Stimulated activated CD8-positive, alpha-beta memory T cell treated with anti-CD3 and anti-CD28 coated beads, Interleukin-4, amount 100 ng/mL, for 4 hours (primary cell): ENCODE measurements around the gene GPHN.
"Not testable (repeated sequence)": the region's sequence is repeated elsewhere in the genome, so short reads cannot be mapped to it uniquely, and the experiment has no call there.

Experiments
- DNase-seq, 2 donors: peaks; one replicate each; pipeline ENCODE4 v3.0.0-alpha.2; 2020; ENCODE audit warnings: low read depth in 2 of 2, low spot score in 1 of 2

GPHN gene

DNA sequence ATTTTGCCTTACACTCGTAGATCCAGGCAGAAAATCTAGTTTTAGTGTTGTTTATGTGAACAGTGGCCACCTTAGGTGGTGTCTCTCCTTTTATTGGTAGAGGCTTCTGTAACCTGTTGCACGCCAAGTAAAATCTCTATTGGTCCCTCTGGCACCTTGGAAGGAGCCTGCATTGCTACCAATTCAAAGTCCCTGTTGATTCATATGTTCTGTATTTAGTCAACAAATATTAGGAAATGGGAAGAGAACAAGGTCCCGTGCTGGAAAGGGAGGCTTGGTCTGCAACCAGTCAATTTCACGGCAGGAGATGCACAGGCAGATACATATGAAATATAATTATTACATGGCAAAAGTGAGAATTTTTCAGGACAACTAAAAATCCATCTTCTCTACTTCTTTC lies 6.4 kb upstream of the GPHN start:
- DNase-seq: no peak

DNA sequence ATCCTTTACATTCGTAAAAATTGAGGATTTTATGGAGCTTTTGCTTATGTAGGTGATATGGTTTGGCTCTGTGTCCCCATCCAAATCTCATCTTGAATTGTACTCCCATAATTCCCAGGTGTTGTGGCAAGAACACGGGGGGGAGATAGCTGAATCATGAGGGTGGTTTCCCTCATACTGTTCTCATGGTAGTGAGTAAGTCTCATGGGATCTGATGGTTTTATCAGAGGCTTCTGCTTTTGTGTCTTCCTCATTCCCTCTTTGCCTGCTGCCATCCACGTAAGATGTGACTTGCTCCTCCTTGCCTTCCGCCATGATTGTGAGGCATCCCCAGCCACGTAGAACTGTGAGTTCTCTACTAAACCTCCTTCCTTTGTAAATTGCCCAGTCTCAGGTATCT lies 5.1 kb upstream of the GPHN start:
- DNase-seq: not testable (repeated sequence)

DNA sequence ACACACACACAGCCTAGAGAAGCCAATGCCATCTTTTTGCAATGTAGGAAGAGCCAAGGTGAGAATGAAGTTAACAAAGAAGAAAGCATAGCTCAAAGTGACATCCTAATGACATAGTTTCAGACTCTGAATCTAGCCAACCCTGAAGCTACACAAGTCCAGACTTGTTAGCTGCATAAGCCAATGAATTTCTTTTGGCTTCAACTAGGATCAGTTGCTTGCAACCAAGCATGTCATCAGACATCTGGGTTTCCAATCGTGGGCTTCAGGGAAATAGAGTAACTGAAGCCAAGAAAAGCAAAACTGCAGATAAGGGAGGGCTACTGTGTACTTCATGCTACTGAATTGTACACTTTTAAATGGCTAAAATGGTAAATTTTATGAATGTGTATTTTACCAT lies 4.4 kb upstream of the GPHN start:
- no peak for DNase-seq

DNA sequence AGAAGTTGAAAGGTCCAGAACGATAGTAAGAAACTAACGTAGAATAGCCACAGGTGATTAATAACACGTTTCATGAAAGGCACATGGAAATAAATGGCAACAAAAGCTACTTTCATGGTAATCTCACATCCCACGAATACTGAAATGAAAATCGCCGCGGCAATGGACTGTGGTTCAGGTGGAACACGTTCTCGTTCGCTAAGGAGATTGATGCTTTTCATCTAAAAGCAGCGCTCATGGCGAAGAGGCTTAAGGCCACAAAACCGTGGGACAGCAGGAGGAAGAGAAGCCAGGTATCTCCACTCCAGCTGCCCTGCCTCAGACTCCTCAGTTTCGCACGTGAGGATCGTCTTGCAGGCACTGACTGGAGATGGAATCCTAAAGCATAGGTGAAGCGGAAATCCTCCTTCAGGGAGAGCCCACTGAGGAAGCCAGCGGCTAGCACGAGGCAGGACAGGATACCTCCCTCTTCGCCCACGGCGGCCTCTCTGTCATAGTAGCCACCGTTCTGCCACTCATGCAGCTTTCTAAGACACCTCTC lies 696 bp upstream of the GPHN start:
- no peak for DNase-seq

DNA sequence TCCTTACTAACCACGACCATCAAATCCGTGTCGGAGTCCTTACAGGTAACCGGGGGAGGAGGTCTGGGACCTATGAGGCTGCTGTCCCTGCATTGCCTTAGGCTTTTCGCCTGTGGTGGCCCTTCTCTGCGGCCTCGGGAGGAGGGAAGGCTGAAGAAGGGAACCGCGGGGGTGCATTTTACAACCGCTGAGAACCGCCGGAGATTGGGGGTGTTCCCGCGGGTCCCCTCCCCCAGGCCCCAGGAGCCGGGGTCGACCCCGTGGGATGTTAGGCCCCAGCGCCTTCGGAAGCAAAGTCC lies 549 bp downstream of the GPHN start:
- DNase-seq: no peak

DNA sequence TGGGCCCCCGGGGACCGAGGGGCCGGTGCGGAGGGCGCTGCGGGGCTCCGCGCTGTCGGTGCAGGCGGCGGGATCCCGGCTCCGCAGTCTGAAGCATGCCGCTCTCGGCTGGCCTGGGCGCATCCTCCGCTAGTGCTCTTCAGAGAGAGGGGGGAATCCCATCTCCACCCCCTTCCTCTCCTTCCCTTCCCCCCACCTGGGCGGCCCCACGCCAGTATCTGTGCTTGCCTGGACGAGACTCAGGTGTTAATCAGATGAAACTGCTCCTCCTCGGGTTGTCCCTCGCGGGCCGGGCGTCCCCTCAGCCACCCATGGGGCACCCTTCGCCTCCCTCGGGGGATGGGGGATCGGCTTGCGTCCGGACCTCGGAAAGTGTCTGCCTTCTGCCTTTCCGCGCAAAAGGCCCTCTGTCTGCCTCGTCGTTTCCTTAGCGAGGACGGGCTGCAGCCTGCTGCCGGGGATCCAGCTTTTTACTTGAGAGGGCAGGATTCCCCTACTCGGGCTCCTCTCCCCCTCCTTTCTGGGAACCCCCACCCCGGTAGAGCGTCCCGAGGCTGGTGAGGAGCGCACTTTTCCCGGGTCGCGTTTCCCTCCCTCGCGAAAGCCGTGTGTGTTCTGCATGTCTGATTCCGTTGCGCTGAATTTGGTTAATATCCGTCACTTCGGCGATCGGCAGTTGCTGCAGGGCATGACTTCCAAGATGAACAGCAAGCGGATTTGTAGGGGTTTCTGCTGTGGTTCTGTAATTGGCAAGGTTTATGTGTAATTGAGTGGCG lies 1.1 kb downstream of the GPHN start:
- peak in 1 of 2 donors; percentile 10 for DNase-seq

DNA sequence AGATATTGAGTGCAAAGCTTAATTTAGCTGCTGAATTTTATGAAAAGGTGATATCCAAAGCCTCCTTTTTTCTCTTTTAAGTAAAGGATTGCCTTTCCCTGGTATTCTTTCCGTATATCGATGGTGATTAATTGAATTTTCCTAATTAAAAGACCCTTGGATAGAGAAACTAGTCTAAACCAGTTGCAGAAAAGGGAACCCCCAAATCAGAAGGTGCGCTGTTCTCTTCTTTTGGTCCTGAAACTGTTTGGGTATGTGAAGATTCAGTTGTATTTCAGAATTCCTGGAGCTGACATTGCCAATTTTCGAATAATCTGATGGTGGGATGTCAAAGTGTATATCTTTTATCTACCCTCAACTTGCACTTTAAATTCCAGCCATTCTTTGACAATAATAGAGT lies 1.9 kb downstream of the GPHN start:
- no peak for DNase-seq

DNA sequence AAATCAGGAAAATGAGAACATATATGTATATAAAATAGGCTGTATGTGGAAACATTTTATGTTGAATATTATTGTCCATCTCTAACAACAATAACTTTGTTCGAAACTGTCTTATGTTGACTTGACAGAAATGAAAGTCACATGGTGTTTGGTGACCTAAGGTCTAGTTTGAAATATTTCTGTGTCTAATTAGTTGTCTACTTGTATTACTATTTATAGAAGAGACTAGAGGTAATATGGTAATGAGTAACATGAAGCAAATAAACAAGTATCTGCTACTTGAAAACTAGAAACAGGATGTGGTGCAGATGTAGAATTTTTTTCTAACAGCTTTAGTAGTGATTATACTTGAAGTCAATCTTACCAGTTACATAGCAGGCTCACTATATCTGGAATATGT lies 3.9 kb downstream of the GPHN start:
- DNase-seq: no peak

DNA sequence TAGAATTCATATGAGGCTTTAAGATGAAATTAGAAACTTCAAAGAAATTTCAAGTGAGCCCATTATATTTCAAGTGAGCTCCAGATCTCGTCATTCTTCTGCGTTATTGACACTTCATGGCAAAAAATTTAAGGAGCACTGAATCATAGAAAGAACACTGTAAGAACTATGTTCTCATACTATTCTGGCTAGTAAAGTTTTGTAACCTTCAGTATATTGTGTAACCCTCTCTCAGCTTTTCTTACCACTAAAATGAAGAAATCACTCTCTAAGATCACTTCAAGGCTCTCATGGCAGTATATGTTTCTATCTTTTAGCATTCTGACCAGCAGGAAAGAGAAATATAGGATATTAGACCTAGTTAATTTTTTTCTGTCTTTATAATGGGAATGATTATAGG lies 6.3 kb downstream of the GPHN start:
- no peak for DNase-seq

DNA sequence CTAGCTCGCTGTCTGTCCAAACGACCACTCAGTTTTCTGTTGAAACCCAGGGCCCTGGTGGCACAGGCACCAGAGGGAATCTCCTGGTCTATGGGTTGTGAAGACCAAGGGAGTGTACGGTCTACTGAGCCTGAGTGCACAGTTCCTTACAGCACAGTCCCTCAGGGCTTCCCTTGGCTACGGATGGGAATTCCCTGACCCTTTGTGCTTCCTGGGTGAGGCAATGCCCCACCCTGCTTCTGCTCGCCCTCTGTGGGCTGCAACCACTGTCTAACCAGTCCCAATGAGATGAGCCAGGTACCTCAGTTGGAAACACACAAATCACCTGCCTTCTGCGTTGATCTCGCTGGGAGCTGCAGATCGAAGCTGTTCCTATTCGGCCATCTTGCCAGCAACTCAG lies 22.6 kb downstream of the GPHN start:
- no peak for DNase-seq

DNA sequence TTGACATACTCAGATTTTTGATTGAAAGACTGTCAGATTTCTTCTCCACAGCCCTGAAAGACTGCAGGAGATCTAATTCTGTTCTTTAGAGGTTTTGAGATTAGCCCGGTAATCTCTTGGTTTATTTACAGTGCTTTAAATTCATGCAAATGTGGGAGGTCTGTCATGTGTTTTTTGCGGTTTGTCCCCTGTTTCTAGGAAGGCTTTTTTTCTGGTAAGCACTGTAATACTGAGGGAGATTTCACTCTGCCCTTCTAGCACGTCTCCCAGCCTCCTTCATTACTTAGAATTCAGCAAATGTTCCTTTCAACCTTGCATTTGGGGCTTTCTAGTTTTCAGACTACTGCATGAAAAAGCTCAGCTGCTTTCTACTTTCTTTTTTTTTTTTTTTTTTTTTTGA lies 31.1 kb downstream of the GPHN start:
- DNase-seq: no peak

DNA sequence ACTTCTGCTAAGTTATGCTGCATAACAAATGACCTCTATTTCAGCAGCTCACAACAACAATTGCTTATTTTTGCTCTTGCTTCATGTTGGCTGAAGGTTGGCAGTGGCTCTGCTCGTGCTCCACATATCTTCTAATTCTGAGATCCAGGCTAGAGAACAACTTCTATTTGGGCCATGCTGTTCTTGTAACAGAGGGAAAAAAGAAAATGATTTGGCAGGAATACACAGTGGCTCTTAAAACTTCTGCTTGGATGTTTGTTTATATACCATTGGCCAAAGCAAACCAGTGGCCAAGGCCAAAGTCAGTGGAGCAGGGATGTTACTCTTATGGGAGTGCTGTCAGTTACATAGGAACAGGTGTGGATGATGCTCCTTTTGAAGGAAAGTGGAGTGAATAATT lies 32.1 kb downstream of the GPHN start:
- no peak for DNase-seq

DNA sequence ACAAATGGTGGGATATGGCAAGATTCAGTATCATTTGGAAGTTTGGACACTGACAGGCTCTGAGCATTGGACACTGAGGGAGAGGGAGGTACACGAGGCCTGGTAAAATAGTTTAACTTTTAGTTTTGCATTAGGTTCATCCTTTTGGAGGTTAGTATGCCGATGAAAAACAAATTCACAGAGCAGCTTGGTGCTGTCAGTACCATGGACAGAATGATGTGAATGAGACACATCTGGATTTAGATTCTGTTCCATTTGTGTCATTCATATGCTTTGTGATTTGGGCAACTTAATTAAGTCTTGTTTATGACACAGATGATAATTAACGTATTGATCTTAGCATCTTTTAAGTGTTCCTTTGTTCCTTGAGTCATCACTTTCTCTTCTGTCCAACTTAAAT lies 33.7 kb downstream of the GPHN start:
- no peak for DNase-seq

DNA sequence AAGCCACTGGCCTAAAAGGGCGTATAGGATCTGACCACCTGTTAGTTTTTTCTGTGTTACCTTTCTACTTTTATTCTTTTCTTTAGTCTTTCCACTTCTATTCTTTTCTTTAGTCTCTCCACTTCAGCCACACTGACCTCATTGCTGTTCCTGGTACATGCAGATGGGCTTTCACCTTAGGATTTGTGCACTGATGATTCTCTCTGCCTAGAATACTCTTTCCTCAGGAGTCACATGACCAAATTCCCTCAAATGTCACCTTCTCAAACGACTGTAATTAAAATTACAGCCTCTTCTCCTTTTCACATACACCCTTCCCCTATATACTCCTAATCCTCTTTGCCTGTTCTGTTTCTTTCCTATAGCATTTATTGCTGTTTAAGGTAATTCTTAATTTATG lies 36.0 kb downstream of the GPHN start:
- DNase-seq: no peak

DNA sequence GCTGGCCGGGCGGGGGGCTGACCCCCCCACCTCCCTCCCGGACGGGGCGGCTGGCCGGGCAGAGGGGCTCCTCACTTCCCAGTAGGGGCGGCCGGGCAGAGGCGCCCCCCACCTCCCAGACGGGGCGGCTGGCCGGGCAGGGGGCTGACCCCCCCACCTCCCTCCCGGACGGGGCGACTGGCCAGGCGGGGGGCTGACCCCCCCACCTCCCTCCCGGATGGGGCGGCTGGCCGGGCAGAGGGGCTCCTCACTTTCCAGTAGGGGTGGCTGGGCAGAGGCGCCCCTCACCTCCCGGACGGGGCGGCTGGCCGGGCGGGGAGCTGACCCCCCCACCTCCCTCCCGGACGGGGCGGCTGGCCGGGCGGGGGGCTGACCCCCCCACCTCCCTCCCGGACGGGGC lies 37.2 kb downstream of the GPHN start:
- DNase-seq: not testable (repeated sequence)

DNA sequence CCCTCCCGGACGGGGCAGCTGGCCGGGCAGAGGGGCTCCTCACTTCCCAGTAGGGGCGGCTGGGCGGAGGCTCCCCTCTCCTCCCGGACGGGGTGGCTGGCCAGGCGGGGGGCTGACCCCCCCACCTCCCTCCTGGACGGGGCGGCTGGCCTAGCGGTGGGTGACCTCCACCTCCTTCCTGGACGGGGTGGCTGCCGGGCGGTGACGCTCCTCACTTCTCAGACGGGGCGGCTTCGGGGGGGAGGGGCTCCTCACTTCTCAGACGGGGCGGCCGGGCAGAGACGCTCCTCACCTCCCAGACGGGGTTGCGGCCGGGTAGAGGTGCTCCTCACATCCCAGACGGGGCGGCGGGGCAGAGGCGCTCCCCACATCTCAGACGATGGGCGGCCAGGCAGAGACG lies 37.8 kb downstream of the GPHN start:
- not testable (repeated sequence) for DNase-seq

DNA sequence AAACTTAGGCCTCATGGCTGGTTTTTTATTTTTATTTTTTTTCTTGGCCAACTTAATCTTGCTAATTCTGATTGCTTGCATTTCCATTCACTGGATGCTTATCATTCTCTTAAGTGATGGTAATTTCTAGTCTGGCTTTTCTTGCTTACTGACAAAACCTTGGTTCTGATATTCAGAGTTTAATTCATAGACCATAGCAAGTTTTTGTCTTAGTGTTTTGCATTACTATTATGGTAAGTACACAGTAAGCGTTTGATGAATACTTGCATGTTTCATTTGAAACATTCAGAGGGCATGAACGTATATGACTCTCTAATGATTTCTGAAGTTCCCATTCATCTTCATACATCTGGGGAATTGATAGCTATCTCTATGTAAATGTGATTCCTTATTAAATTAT lies 55.8 kb downstream of the GPHN start:
- no peak for DNase-seq

DNA sequence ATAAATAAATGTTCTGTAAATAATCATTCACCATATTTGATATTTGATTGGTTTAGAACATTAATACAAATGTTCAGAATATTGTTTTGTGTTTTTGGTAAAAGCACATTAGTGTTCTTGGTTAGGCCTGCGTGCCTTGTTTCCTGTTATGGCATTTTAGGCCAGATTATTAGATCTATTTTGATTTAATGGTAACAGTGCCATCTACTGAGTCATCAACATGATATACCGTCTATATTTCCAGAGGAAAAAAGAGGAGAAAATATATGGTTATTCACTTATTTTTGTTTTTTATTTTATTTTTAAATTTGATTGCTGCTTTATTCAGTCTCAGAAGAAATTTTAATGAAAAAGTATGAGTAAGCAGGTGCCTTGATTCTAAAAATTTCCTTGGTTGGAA lies 60.3 kb downstream of the GPHN start:
- no peak for DNase-seq

DNA sequence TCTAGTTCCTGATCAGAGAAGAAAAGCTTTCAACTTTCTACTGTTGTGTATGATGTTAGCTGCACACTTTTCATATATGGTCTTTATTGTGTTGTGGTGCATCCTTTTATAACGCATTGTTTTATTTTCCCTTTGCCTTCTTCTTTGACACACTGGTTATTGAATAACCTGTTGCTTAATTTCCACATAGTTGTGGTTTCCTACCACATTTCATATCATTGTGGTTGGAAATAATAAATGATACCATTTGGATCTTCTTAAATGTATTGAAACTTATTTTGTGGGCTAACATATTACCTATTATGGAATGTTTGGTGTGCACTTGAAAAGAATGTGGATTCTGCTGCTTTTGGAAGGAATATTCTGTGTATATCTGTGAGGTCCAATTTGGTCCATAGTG lies 64.9 kb downstream of the GPHN start:
- no peak for DNase-seq

DNA sequence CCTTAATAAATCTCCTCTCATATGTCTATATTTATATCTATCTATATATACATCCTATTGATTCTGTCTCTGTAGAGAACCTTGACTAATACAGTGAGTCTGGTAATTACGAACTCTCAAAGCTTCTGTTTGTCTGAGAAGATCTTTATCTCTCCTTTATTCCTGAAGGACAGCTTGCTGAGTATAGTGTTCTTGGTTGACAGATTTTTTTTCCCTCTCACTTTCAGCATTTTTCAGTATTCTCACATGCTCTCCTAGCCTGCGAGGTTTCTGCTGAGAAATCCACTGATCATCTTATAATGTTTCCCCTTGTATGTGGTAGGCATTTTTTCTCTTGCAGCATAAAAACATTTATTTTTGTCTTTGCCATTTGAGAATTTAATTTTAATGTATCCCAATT lies 67.1 kb downstream of the GPHN start:
- no peak for DNase-seq

DNA sequence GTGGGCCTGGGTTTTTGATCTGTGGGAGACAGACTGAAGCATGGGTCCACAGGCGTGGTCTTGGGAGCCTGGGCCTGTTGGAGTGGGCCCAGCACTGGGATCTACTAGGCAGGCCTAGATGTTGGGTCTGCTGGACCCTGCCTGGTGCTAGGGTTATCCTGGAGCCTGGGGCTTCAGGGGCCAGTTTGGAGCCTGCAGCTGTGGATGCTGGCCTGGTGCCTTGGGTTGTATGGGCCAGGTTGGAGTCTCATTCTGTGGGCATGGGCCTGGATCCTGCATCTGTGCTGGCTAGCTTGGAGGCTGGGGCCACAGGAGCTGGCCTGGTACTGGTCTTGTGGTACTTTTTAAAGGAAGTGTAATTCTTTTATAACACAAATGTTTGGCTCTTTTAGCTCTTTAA lies 68.0 kb downstream of the GPHN start:
- DNase-seq: no peak

DNA sequence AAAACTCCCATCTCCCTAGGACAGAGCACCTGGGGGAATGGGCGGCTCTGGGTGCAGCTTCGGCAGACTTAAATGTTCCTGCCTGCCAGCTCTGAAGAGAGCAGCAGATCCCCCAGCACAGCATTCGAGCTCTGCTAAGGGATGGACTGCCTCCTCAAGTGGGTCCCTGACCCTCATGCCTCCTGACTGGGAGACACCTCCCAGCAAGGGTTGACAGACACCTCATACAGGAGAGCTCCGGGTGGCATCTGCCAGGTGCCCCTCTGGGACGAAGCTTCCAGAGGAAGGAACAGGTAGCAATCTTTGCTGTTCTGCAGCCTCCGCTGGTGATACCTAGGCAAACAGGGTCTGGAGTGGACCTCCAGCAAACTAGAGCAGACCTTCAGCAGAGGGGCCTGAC lies 79.8 kb downstream of the GPHN start:
- DNase-seq: not testable (repeated sequence)

DNA sequence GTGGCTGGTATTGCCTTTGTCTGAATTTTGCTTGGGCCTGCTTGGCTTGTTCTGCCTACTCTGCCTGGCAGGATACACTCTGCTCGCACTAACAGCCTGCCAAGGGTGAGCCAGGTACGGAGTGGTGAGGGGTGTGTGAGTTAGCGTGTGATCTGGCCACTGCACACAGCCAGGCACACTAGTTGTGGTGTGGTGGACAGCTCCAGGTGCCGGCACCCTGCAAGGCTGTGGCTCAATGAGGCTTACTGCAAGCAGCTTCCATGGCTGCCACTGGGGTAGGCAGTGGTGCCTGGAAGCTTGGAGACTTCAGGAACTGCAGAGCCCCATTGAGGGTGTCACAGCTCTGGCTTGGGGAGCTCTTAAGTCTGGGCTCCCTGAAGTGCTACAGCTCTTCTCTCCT lies 87.4 kb downstream of the GPHN start:
- no peak for DNase-seq
